ENCODE results near the gene ANKRD34C.

The ANKRD34C gene

DNA sequence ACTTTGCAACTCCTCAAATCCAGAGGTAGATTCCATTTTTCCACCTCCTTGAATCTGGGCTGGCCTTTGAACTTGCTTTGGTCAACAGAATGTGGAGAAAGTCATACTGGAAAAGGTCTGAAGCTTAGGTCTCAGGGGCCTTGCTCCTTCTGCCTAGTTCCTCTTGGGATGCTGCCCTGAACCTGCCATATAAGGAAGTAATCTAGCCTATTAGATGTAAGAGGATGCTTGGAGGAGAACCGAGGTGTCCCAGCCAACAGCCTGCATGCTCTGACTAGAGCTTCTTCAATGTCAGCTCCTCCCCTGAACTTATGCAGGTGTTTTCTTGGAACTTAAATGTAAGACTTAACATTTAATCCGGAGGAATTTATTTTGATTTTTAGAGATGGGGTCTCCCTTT, 26.4 kb downstream of the ANKRD34C start:
- TF ChIP-seq CTCF (conservative IDR thresholded peaks at IDR 0.05; ENCODE audit: control insufficient read depth, insufficient read depth, low read depth, low read length) = no peak
- DNase-seq (ENCODE audit: low read depth) = no peak
- H3K4me3 ChIP-seq (ENCODE audit: control insufficient read depth, low read depth, low read length) = no peak overlapping the region

DNA sequence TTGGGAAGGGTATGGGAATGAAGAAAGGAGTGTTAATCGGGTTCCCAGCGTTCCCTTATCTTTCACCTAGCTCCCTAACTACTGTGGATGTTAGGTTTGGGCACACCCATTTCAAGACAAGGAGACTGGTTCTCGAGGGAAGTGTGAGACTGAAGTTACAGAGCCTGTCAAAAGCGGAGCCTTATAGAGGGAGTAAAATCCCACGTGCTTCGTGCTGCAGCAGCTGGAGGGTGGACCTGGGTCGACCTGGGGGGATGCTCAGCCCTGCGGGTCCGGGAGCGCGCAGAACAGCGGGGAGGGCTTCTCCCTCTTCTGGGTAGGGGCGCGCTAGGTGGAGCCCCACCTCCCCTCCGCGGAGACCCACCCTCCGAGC, 28.1 kb downstream of the ANKRD34C start:
- DNase-seq (ENCODE audit: low read depth) = peak; percentile 14
- no peak for TF ChIP-seq CTCF (conservative IDR thresholded peaks at IDR 0.05; ENCODE audit: control insufficient read depth, insufficient read depth, low read depth, low read length)

DNA sequence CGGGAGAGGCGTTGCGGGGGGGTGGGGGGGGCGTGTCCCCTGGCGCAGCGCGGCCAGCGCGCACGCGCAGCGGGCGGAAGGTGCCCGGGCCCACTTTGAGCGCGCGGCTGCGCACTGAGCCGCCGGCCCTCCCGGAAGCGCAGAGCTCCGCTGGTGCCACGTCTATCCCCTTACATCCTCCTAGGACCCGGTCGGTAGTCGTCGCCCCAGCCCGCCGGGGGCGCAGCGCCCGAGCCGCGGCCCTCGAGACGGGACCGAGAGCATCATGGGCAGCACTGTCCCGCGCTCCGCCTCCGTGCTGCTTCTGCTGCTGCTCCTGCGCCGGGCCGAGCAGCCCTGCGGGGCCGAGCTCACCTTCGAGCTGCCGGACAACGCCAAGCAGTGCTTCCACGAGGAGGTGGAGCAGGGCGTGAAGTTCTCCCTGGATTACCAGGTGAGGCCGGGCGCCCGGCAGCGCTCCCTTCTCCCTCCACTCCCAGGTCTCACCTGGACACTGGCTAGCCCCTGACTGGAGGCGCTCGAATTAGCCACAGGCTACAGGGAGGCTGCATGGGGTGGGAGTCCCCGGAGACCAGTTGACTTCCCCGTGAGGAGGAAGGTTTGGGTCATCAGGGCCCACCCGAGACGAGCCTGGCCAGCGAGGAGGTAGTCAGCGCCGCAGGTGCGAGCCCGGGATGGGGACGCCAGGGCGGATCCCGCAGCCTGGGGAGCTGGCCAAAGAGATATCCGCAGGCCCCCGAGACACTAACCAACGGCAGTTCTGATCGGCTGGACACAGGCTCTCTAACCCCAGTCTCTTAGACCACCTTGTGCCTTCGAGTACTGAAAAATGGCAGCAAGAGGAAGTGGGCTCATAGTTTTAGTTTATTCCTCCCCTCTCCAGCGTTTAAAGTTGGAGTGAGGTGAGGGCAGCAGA, 28.7 kb downstream of the ANKRD34C start, which contains the start of gene TMED3:
Gene TMED3, plus strand, starts transcription at position 128 of the 916 bp plus-strand sequence. Its CDS starts 138 bp downstream, at position 266.
- H3K4me3 ChIP-seq (ENCODE audit: control insufficient read depth, low read depth, low read length) = peak within 1 kb of the TSS; percentile 94

More for the DNA sequence above, 28.1 kb downstream of the ANKRD34C start:
- H3K4me3 ChIP-seq (ENCODE audit: control insufficient read depth, low read depth, low read length) = peak overlapping the region; percentile 94

DNA sequence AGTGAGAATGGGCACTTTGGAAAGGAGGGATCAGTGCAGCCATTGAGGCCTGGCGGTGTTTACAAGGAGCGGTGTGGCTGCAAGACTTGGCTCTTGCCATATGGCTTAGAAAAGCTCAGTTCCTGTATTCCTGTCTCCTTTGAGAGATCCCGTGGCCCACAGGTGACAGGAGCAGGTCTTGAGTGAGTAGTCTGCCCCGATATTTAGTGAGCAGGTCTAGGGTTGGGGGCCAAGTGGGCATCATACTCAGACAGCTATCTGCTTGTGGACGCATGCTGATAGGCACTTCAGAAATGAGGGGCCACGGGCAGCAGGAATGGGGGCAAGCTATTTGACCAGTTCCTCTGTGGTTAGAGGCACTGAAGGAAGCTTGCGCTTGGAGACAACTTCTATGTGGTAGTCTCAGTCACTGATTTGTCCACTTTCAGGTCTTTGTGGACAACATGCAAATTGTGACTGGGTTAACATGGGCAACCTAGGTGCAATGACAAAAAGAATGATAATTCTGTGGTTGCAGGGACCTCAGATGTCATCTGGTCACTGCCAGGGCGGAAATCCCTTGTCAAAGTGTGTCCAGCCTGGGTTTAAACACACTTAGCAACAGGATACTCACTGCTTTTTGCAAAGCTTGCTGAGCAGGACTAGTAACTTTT, 29.5 kb downstream of the ANKRD34C start:
- no peak for DNase-seq (ENCODE audit: low read depth)

More for the DNA sequence above, 28.7 kb downstream of the ANKRD34C start, which contains the start of gene TMED3:
- no peak for TF ChIP-seq CTCF (conservative IDR thresholded peaks at IDR 0.05; ENCODE audit: control insufficient read depth, insufficient read depth, low read depth, low read length)
- DNase-seq (ENCODE audit: low read depth) = peak; percentile 81

GRCh38 chr15:79314186-79314585, 31.7 kb downstream of the ANKRD34C start:
- no peak overlapping the region for H3K4me3 ChIP-seq (ENCODE audit: control insufficient read depth, low read depth, low read length)
- DNase-seq (ENCODE audit: low read depth) = no peak
- no peak for TF ChIP-seq CTCF (conservative IDR thresholded peaks at IDR 0.05; ENCODE audit: control insufficient read depth, insufficient read depth, low read depth, low read length)

More for the DNA sequence above, 29.5 kb downstream of the ANKRD34C start:
- TF ChIP-seq CTCF (conservative IDR thresholded peaks at IDR 0.05; ENCODE audit: control insufficient read depth, insufficient read depth, low read depth, low read length) = no peak
- H3K4me3 ChIP-seq (ENCODE audit: control insufficient read depth, low read depth, low read length) = peak overlapping the region; percentile 94

DNA sequence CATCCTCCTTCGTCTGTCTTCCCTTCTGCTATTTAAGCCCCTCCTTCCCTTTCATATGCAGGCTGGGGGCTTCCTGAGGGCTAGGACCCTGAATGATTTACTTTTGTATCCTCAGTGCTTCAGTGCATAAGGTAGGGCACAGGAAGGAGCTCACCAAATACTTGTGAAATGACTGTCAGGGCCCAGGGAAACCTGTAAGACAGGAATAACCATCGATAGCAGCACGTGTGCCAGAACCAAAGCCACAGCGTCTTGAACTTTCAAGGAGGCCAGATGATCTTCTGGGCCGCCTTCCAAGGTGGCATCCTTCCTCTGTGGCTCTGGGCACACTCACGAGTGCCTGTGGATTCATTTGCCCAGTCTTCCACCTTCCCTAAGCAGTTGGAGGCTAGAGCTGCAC, 32.3 kb downstream of the ANKRD34C start:
- no peak overlapping the region for H3K4me3 ChIP-seq (ENCODE audit: control insufficient read depth, low read depth, low read length)
- DNase-seq (ENCODE audit: low read depth) = no peak
- TF ChIP-seq CTCF (conservative IDR thresholded peaks at IDR 0.05; ENCODE audit: control insufficient read depth, insufficient read depth, low read depth, low read length) = no peak

Measured in fibroblast of mammary gland (primary cell).